ENCODE results near the gene MAP1LC3B. TPM values are rescaled to one million over a fixed set of nuclear protein-coding genes. Genes with fewer than 3 reads are reported as not detected.

The MAP1LC3B gene
- total and polyA plus RNA-seq, 8 donors = 47.7 to 75.9 (median 52.5) TPM

DNA sequence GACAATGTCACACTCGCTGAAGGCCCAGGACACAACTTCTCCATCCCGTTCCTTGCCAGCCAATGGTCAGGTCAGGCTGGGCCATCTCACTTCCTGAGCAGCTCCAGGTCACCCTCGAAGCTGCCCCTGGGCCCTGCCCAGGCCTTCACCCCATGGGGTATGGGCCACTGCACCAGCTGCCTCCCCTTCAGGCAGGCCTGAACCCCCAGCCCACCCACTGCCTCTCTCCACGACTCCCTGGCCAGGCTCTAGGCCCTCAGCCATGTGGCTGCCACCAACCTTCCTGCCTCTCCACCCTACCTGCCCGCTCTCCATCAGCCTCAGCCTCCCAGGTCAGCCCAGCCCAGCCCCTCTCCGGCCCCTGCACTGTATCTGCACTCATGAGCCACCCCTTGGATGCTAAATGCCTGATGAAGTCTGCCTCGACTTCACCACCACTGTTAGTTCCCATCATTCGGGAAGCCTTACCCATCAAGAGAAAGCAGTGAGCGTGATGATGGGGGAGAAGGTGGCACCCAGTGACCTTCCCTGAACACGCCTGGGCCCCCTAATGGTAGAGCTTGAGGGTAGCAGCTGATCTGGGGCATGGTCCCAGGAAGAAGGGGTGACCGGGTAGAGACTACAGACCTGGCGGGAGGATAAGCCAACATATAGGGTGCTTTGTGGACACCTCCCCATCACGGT lies 44.1 kb upstream of the MAP1LC3B start:
- TF ChIP-seq, protein P1, sequence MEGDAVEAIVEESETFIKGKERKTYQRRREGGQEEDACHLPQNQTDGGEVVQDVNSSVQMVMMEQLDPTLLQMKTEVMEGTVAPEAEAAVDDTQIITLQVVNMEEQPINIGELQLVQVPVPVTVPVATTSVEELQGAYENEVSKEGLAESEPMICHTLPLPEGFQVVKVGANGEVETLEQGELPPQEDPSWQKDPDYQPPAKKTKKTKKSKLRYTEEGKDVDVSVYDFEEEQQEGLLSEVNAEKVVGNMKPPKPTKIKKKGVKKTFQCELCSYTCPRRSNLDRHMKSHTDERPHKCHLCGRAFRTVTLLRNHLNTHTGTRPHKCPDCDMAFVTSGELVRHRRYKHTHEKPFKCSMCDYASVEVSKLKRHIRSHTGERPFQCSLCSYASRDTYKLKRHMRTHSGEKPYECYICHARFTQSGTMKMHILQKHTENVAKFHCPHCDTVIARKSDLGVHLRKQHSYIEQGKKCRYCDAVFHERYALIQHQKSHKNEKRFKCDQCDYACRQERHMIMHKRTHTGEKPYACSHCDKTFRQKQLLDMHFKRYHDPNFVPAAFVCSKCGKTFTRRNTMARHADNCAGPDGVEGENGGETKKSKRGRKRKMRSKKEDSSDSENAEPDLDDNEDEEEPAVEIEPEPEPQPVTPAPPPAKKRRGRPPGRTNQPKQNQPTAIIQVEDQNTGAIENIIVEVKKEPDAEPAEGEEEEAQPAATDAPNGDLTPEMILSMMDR (IDR thresholded peaks at IDR 0.05) = no peak
- ATAC-seq = no peak

DNA sequence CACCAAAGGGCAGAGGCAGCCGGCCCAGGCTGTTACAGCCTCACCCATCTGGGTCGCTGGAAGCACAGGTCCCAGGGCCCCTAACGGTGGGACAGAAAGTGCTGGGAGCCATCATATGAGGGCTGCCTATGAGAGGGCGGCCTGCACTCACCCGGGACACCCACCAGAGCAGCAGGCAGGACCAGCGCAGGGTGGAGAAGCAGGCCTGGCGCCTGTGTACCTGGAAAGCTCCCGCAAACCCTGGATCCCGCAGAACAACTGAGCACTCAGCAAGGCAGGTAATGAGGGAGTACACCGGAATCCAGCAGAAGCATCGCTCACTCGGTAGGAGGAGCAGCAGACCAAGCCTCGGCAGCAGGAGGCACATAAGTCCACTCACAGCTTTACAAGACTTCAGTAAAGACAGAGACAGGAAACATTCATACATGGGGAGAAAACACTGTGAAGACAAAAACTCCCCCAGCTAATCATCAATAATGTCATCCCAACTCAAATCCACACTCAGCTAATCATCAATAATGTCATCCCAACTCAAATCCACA lies 43.4 kb upstream of the MAP1LC3B start:
- no peak overlapping the region for H3K27ac ChIP-seq
- peaks cover 0 to 27% of the 10 kb centered on the region in 2 donors for H3K36me3 ChIP-seq
- TF ChIP-seq, protein P1 (IDR thresholded peaks at IDR 0.05) = no peak
- no peaks in the 10 kb centered on the region for H3K27me3 ChIP-seq
- intact Hi-C loops (cut with DNase I) = no loop called here
- H3K4me1 ChIP-seq = peaks cover 0 to 9% of the 10 kb centered on the region in 2 donors
- H3K4me3 ChIP-seq = no peak overlapping the region
- no peaks in the 10 kb centered on the region for H3K9me3 ChIP-seq
- DNase-seq = peak in 1 of 4 donors; percentile 75
- no peak for ATAC-seq

More for the DNA sequence above, 44.1 kb upstream of the MAP1LC3B start:
- Histone ChIP-seq H3K9me3 (no peaks in the 10 kb centered on the region), H3K4me3 (no peak overlapping the region), H3K4me1 (peaks cover 0 to 9% of the 10 kb centered on the region in 2 donors), H3K27ac (no peak overlapping the region), H3K36me3 (peaks cover 0 to 28% of the 10 kb centered on the region in 2 donors), H3K27me3 (no peaks in the 10 kb centered on the region)
- DNase-seq = peak in 1 of 4 donors; percentile 64
- intact Hi-C loops (cut with DNase I) = no loop called here

DNA sequence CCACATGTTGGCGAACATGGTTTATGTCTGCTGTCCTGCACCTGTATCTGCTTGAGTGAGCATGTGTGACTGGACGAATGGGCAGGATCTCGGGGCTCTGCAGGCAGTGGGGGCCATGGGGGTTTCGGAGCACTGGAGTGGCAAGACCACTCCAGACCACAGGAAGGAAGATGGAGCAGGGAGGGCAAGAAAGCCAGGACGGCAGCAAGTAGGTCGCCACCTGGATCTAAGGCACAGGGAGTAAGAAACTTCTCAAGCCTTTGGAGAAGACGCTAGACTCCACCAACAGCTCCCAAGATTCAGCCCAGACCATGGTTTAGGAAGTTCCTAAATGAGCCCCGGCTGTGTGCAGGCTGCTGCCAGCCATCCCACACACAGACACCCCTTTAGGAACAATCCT lies 42.1 kb upstream of the MAP1LC3B start:
- TF ChIP-seq, protein P1 (IDR thresholded peaks at IDR 0.05) = no peak
- H3K4me1 ChIP-seq = no peaks in the 10 kb centered on the region
- intact Hi-C loops (cut with DNase I) = no loop called here
- H3K27ac ChIP-seq = no peak overlapping the region
- peaks cover 0 to 29% of the 10 kb centered on the region in 2 donors for H3K36me3 ChIP-seq
- no peaks in the 10 kb centered on the region for H3K9me3 ChIP-seq
- DNase-seq (peak in 1 of 4 donors; percentile 34), ATAC-seq (no peak)
- no peak overlapping the region for H3K4me3 ChIP-seq
- H3K27me3 ChIP-seq = no peaks in the 10 kb centered on the region

DNA sequence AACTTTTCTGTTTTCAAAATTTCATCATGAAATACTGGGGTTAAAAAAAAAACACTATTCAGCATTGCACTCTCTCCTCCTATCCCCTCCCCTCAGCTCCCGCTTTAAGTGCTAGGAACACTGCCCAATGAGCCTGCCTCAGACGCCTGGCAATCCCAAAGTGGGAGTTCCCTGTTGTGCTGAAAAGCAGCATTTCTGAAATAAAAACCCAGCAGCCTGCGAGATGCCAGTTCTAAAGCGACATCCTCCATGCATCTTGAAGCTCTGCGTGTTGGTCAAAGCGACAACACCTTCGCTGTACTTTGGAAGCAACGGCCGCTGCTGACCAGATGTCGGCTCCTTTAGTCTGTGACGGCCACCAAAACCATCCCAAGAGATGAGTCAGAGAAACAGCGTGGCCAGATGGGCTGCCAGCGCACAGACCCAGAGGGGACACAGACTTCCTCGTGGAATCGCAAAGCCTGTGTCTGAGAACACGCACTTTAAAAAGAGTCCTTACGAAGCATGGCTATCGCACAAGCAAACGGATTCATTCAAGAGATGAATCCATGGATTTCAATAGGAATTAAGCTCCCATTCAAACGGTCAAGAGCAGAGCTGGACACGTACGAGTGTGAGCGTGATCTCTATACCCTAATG lies 41.3 kb upstream of the MAP1LC3B start:
- H3K4me1 ChIP-seq = no peaks in the 10 kb centered on the region
- TF ChIP-seq, protein P1 (IDR thresholded peaks at IDR 0.05) = no peak
- DNase-seq = peak in 3 of 4 donors; percentile 32 to 62 (median 44)
- ATAC-seq = peak; percentile 56
- no peak overlapping the region for H3K27ac ChIP-seq
- intact Hi-C loops (cut with DNase I) = no loop called here
- no peaks in the 10 kb centered on the region for H3K27me3 ChIP-seq
- no peak overlapping the region for H3K4me3 ChIP-seq
- H3K9me3 ChIP-seq = no peaks in the 10 kb centered on the region
- peaks cover 0 to 29% of the 10 kb centered on the region in 2 donors for H3K36me3 ChIP-seq

DNA sequence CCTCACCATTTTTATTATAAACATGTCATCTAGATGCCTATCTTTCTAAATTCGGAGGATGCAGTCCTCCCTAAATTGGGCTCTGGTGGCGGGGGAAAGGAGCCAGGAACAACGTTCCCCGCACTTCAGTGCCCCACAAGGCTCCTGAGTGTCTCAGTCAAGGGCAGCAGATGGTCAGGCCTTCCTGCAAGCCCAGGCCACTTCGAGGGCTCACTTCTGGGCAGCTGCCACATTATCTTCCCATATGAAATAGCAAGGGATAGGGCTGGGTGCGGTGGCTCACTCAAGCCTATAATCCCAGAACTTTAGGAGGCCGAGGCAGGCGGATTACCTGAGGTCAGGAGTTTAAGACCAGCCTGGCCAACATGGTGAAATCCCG lies 40.8 kb upstream of the MAP1LC3B start:
- Histone ChIP-seq H3K4me3 (no peak overlapping the region), H3K4me1 (no peaks in the 10 kb centered on the region), H3K9me3 (no peaks in the 10 kb centered on the region), H3K36me3 (peaks cover 0 to 28% of the 10 kb centered on the region in 2 donors), H3K27ac (no peak overlapping the region), H3K27me3 (no peaks in the 10 kb centered on the region)
- DNase-seq (peak in 1 of 4 donors; percentile 22), ATAC-seq (no peak)
- intact Hi-C loops (cut with DNase I) = no loop called here
- TF ChIP-seq, protein P1 (IDR thresholded peaks at IDR 0.05) = no peak
